ENCODE results near the gene PRKD1.

- TF ChIP-seq CTCF (IDR thresholded peaks at IDR 0.05) (no peak), POLR2A (IDR thresholded peaks at IDR 0.05) (no peak)
Measured at GRCh38 chr14:29558516-29558915, 369.1 kb downstream of the PRKD1 start.
